ENCODE measurements around the gene SLC1A7. TPM values are rescaled to one million over a fixed set of nuclear protein-coding genes. Genes with fewer than 3 reads are reported as not detected.

SLC1A7 gene
- total and polyA plus RNA-seq, 2 donors (not counting 1 experiment from before 2014, with no cell fraction given), result 0.10 TPM; not detected in 1

GRCh38 chr1:53148123-53148522 lies 5.7 kb upstream of the SLC1A7 start:
- peaks cover 4% of the 10 kb centered on the region for H3K27me3 Mint-ChIP-seq
- Histone ChIP-seq H3K4me1 (ENCODE audit: control insufficient read depth in 2 of 2, insufficient read depth in 2 of 2, low read length in 2 of 2) (no peaks in the 10 kb centered on the region), H3K4me3 (ENCODE audit: control extremely low read depth in 1 of 5, extremely low read depth in 1 of 5, insufficient read depth in 1 of 5, low read depth in 2 of 5, low read length in 4 of 5) (no peak overlapping the region), H3K9me3 (ENCODE audit: control extremely low read depth in 1 of 3, control insufficient read depth in 2 of 3, insufficient read depth in 1 of 3, low read length in 2 of 3) (no peaks in the 10 kb centered on the region), H3K36me3 (replicated peaks in 1 of 2; ENCODE audit: control extremely low read depth in 1 of 2, control insufficient read depth in 1 of 2, extremely low read depth in 1 of 2, insufficient read depth in 2 of 2, low read length in 1 of 2) (no peaks in the 10 kb centered on the region), H2AFZ (ENCODE audit: insufficient read depth, low read depth, low read length, poor library complexity, severe bottlenecking) (no peak overlapping the region), H3K4me2 (replicated peaks; ENCODE audit: low read depth, low read length, poor library complexity, severe bottlenecking) (no peak overlapping the region), H3K9ac (ENCODE audit: low read length) (no peak overlapping the region), H3K27me3 (replicated peaks in 1 of 4; ENCODE audit: control extremely low read depth in 1 of 4, control insufficient read depth in 3 of 4, insufficient read depth in 4 of 4, low read length in 3 of 4) (no peaks in the 10 kb centered on the region), H4K20me1 (ENCODE audit: control insufficient read depth, insufficient read depth, low read length, poor library complexity, severe bottlenecking) (no peaks in the 10 kb centered on the region), H3K27ac (ENCODE audit: low read length in 2 of 2) (no peak overlapping the region), H3K79me2 (ENCODE audit: control insufficient read depth, insufficient read depth, low read length) (no peaks in the 10 kb centered on the region)
- intact Hi-C loops (cut with micrococcal nuclease), result no loop called here
- 76% methylated on average over 2 of the region's 3 CpGs for WGBS (ENCODE audit: insufficient coverage)
- H3K27ac Mint-ChIP-seq, result no peak overlapping the region
- ChIA-PET POLR2A (no interaction called here), CTCF (no interaction called here)
- H3K9me3 Mint-ChIP-seq (ENCODE audit: insufficient read depth), result no peaks in the 10 kb centered on the region
- no peaks in the 10 kb centered on the region for H3K4me1 Mint-ChIP-seq
- TF ChIP-seq EZH2 (IDR thresholded peaks at IDR 0.05; ENCODE audit: borderline replicate concordance, insufficient read depth, low read depth, low read length, poor library complexity, severe bottlenecking), result no peak
- DNase-seq (no peak), ATAC-seq (ENCODE audit: low read depth) (no peak)
- no peak overlapping the region for H3K4me3 Mint-ChIP-seq

- Histone ChIP-seq H3K36me3 (replicated peaks in 1 of 2; ENCODE audit: control extremely low read depth in 1 of 2, control insufficient read depth in 1 of 2, extremely low read depth in 1 of 2, insufficient read depth in 2 of 2, low read length in 1 of 2) (no peaks in the 10 kb centered on the region), H3K9ac (ENCODE audit: low read length) (no peak overlapping the region), H4K20me1 (ENCODE audit: control insufficient read depth, insufficient read depth, low read length, poor library complexity, severe bottlenecking) (no peaks in the 10 kb centered on the region), H3K9me3 (ENCODE audit: control extremely low read depth in 1 of 3, control insufficient read depth in 2 of 3, insufficient read depth in 1 of 3, low read length in 2 of 3) (no peaks in the 10 kb centered on the region), H2AFZ (ENCODE audit: insufficient read depth, low read depth, low read length, poor library complexity, severe bottlenecking) (no peak overlapping the region), H3K4me2 (replicated peaks; ENCODE audit: low read depth, low read length, poor library complexity, severe bottlenecking) (no peak overlapping the region), H3K27ac (ENCODE audit: low read length in 2 of 2) (no peak overlapping the region), H3K4me3 (ENCODE audit: control extremely low read depth in 1 of 5, extremely low read depth in 1 of 5, insufficient read depth in 1 of 5, low read depth in 2 of 5, low read length in 4 of 5) (no peak overlapping the region), H3K79me2 (ENCODE audit: control insufficient read depth, insufficient read depth, low read length) (no peaks in the 10 kb centered on the region), H3K4me1 (ENCODE audit: control insufficient read depth in 2 of 2, insufficient read depth in 2 of 2, low read length in 2 of 2) (no peaks in the 10 kb centered on the region), H3K27me3 (replicated peaks in 1 of 4; ENCODE audit: control extremely low read depth in 1 of 4, control insufficient read depth in 3 of 4, insufficient read depth in 4 of 4, low read length in 3 of 4) (no peaks in the 10 kb centered on the region)
- ChIA-PET CTCF (no interaction called here), POLR2A (no interaction called here)
- intact Hi-C loops (cut with micrococcal nuclease), result no loop called here
- WGBS (ENCODE audit: insufficient coverage), result 73% methylated on average over 1 of the region's 4 CpGs
- ATAC-seq (ENCODE audit: low read depth), result no peak
- no peaks in the 10 kb centered on the region for H3K4me1 Mint-ChIP-seq
- no peak overlapping the region for H3K27ac Mint-ChIP-seq
- H3K27me3 Mint-ChIP-seq, result peaks cover 3% of the 10 kb centered on the region
- H3K9me3 Mint-ChIP-seq (ENCODE audit: insufficient read depth), result no peaks in the 10 kb centered on the region
- no peak overlapping the region for H3K4me3 Mint-ChIP-seq
- TF ChIP-seq EZH2 (IDR thresholded peaks at IDR 0.05; ENCODE audit: borderline replicate concordance, insufficient read depth, low read depth, low read length, poor library complexity, severe bottlenecking) (no peak), CTCF (IDR thresholded peaks at IDR 0.05) (no peak)
- DNase-seq, result no peak
Observed at GRCh38 chr1:53147174-53147573, 4.7 kb upstream of the SLC1A7 start.
